K562 (cell line): Measurements from ENCODE around the gene RFNG. TPM values are rescaled to one million over a fixed set of nuclear protein-coding genes. Genes with fewer than 3 reads are reported as not detected.

Experiments
- BACH1 ChIP-seq: fragments of 200-800 bp; sonication (Bioruptor generic); IDR thresholded peaks from 2 replicates; pipeline ENCODE4 v1.6.1; 2016; ENCODE audit warnings: missing genetic modification characterization, missing compliant biosample characterization
- CHD1 ChIP-seq: fragments of 200-600 bp; sonication (generic); IDR thresholded peaks from one replicate; pipeline ENCODE4 v1.6.1; 2012; ENCODE audit warnings: mild to moderate bottlenecking, moderate library complexity, low read length, inconsistent platforms
- ESRRA ChIP-seq: fragments of 450-650 bp; IDR thresholded peaks from 2 replicates; pipeline ENCODE4 v1.6.1; 2014; ENCODE audit warnings: low read depth, mild to moderate bottlenecking, moderate library complexity, borderline replicate concordance
- EWSR1 ChIP-seq: fragments of 450-650 bp; IDR thresholded peaks from 2 replicates; pipeline ENCODE4 v1.6.1; 2018; ENCODE audit warnings: borderline replicate concordance, mild to moderate bottlenecking, low read depth, moderate library complexity; ENCODE audit not compliant: partially characterized antibody
- FOXK1 ChIP-seq: sonication (generic); formaldehyde crosslinking; IDR thresholded peaks from 2 replicates; pipeline ENCODE4 v1.8.0; 2022; ENCODE audit warnings: missing genetic modification reagents, mild to moderate bottlenecking, borderline replicate concordance
- HCFC1 ChIP-seq: IDR thresholded peaks from 2 replicates; pipeline ENCODE4 v1.6.1; 2012; ENCODE audit warnings: low read depth, low read length, improper control_type of control experiment
- KAT2B ChIP-seq: IDR thresholded peaks from one replicate; pipeline ENCODE4 v1.6.1; 2012; ENCODE audit warnings: low read depth, mild to moderate bottlenecking, control low read depth, inconsistent platforms, low read length, moderate library complexity
- NFE2 ChIP-seq: IDR thresholded peaks from 2 replicates; pipeline ENCODE4 v1.6.1; 2014; ENCODE audit warnings: antibody characterized with exemption, low read depth
- RBM17 ChIP-seq: fragments of 200-400 bp; formaldehyde crosslinking; IDR thresholded peaks from 2 replicates; pipeline ENCODE4 v1.6.1; 2017; ENCODE audit warnings: low read depth, mild to moderate bottlenecking, low read length, borderline replicate concordance
- SIX5 ChIP-seq, 2 experiments: IDR thresholded peaks; 2 replicates each; pipeline ENCODE4 v1.6.1; 2011; ENCODE audit warnings: low read length in 2 of 2, borderline replicate concordance in 1 of 2, low read depth in 1 of 2, mild to moderate bottlenecking in 1 of 2, moderate library complexity in 1 of 2; ENCODE audit not compliant: insufficient read depth in 1 of 2
- TBL1XR1 ChIP-seq, 2 experiments: IDR thresholded peaks; 2 replicates each; pipeline ENCODE4 v1.6.1; 2012; ENCODE audit warnings: improper control_type of control experiment in 2 of 2, low read length in 2 of 2, mild to moderate bottlenecking in 1 of 2
- YY1 ChIP-seq, 3 experiments: IDR thresholded peaks; 2 replicates each; pipeline ENCODE4 v1.6.1; 2011; ENCODE audit warnings: low read length in 2 of 3, mild to moderate bottlenecking in 2 of 3, moderate library complexity in 2 of 3, borderline replicate concordance in 1 of 3, control low read depth in 1 of 3, low read depth in 1 of 3; ENCODE audit not compliant: insufficient read depth in 3 of 3, insufficient replicate concordance in 2 of 3, control insufficient read depth in 1 of 3, insufficient read length in 1 of 3; ENCODE audit errors: extremely low read depth in 1 of 3
- polyA plus RNA-seq, 8 experiments: library from polyadenylated mRNA; depleted of rRNA in 4 of 8; stranded (reverse) in 5 of 8; unstranded in 3 of 8; fragments of >200 nt; fragmentation: Nextera tagmentation in 2 of 8; fragmentation: Illumina TruSeq in 1 of 8; extraction: Ambion mirVana in 2 of 8; extraction: Trizol in 1 of 8; gene quantifications; 2 replicates each; pipeline versions ENCODE4 v1.2.1 to v1.2.3, GENCODE V29; 2011 to 2014; ENCODE audit warnings: inconsistent platforms in 1 of 8, missing spikeins in 1 of 8
- total RNA-seq, 7 experiments: library from RNA; depleted of rRNA in 6 of 7; stranded (reverse); fragments of >200 nt in 6 of 7; fragmentation: Illumina TruSeq in 2 of 7; extraction: Trizol in 2 of 7; gene quantifications; 2 replicates each; pipeline versions ENCODE4 v1.2.1 to v1.2.3, GENCODE V29; 2011 to 2021; ENCODE audit warnings: low replicate concordance in 1 of 7
- TF ChIP-seq, protein P1 (sequence below), 2 experiments: IDR thresholded peaks; 2 replicates each; pipeline ENCODE4 v1.6.1; 2011; ENCODE audit warnings: borderline replicate concordance in 1 of 2, control low read depth in 1 of 2, low read depth in 1 of 2, low read length in 1 of 2, mild to moderate bottlenecking in 1 of 2, mixed read lengths in 1 of 2, moderate library complexity in 1 of 2; ENCODE audit not compliant: insufficient read depth in 1 of 2, insufficient read length in 1 of 2, poor library complexity in 1 of 2, severe bottlenecking in 1 of 2; ENCODE audit errors: extremely low read depth in 1 of 2
- TF ChIP-seq, protein P2 (sequence below): fragments of 250-450 bp; sonication (Bioruptor Pico); IDR thresholded peaks from 2 replicates; pipeline ENCODE4 v1.5.0; 2021
- TF ChIP-seq, protein P3 (sequence below): fragments of 250-450 bp; sonication (Bioruptor Pico); IDR thresholded peaks from 2 replicates; pipeline ENCODE4 v1.5.1; 2021; ENCODE audit warnings: mild to moderate bottlenecking
- TF ChIP-seq, protein P4 (sequence below), 2 experiments: fragments of 200-800 bp in 1 of 2; sonication (Bioruptor generic) in 1 of 2; sonication (generic) in 1 of 2; formaldehyde crosslinking in 1 of 2; IDR thresholded peaks in 1 of 2; conservative IDR thresholded peaks in 1 of 2; 2 replicates each; pipeline versions ENCODE4 v1.5.0 to v1.6.1; 2016 to 2020; ENCODE audit warnings: missing compliant biosample characterization in 1 of 2, missing genetic modification characterization in 1 of 2, missing genetic modification reagents in 1 of 2
- TF ChIP-seq, protein P5 (sequence below): sonication (generic); formaldehyde crosslinking; IDR thresholded peaks from 2 replicates; pipeline ENCODE4 v1.8.1; 2023; ENCODE audit warnings: mild to moderate bottlenecking, missing genetic modification reagents

The RFNG gene
- total and polyA plus RNA-seq, 9 of the 15 experiments (the other 6 are each of a cell fraction or from before 2014, with no cell fraction given), result 0.32 to 32.8 (median 9.5) TPM

DNA sequence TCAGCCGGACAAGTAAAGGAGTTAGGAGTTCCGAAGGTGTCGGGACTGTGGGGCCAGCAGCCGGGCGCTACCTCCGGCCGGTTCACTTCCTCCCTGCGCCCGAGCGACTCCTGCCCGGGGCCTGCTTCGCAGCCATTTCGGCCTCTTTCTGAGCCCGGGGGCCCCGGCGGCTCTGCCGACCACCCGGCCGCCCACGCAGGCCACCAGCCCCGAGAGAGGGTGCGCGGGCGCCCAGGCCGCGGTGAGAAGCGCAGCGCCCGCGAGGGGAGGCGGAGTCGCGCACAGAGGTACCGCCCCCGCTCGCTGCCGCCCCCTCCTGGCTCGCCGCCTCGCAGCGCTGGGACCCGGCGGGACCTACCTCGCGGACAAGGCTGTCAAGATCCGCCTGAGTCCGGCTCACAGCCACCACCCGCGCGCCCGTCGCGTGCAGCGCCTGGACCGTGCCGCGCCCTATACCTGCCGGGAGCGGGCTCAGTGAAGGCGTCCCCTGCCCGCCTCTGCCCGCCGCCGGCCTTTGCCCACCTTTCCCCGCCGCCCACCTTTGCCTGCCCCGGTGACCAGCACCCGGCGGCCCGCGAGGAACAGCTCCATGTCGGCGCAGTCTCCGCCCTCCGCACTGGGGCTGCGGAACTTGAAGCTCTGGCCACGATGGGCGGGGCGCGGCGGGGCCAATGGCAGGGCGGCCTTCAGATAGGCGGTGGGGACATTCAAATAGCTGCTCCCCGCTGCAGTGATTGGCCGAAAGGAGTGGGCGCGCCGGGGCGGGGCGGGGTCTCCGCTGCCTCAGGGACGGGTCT, 14.3 kb downstream of the RFNG start, which contains the start of gene DCXR (continued):
- TF ChIP-seq, protein P1, sequence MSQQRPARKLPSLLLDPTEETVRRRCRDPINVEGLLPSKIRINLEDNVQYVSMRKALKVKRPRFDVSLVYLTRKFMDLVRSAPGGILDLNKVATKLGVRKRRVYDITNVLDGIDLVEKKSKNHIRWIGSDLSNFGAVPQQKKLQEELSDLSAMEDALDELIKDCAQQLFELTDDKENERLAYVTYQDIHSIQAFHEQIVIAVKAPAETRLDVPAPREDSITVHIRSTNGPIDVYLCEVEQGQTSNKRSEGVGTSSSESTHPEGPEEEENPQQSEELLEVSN (IDR thresholded peaks at IDR 0.05; ENCODE audit: borderline replicate concordance in 1 of 2, extremely low read depth in 1 of 2, insufficient read depth in 1 of 2, insufficient read length in 1 of 2, low read depth in 1 of 2, low read length in 1 of 2, poor library complexity in 1 of 2, severe bottlenecking in 1 of 2), result peak; percentile 51 to 83
- TF ChIP-seq YY1 (IDR thresholded peaks at IDR 0.05; ENCODE audit: borderline replicate concordance in 1 of 3, control insufficient read depth in 1 of 3, extremely low read depth in 1 of 3, insufficient read depth in 3 of 3, insufficient read length in 1 of 3, insufficient replicate concordance in 2 of 3, low read depth in 1 of 3, low read length in 2 of 3) (peak in 1 of 3 experiments; percentile 80), KAT2B (no peak), HCFC1 (peak; percentile 18; the same call in 1 of the 2 replicates), RBM17 (no peak), CHD1 (peak; percentile 60), TBL1XR1 (IDR thresholded peaks at IDR 0.05; ENCODE audit: low read length in 2 of 2) (no peak), EWSR1 (no peak), BACH1 (tag) (no peak), FOXK1 (CRISPR knock-in tag) (no peak), ESRRA (peak; percentile 65; the same call in 1 of the 2 replicates), NFE2 (no peak), SIX5 (IDR thresholded peaks at IDR 0.05; ENCODE audit: borderline replicate concordance in 1 of 2, insufficient read depth in 1 of 2, low read depth in 1 of 2, low read length in 2 of 2) (no peak)
- TF ChIP-seq, protein P2, sequence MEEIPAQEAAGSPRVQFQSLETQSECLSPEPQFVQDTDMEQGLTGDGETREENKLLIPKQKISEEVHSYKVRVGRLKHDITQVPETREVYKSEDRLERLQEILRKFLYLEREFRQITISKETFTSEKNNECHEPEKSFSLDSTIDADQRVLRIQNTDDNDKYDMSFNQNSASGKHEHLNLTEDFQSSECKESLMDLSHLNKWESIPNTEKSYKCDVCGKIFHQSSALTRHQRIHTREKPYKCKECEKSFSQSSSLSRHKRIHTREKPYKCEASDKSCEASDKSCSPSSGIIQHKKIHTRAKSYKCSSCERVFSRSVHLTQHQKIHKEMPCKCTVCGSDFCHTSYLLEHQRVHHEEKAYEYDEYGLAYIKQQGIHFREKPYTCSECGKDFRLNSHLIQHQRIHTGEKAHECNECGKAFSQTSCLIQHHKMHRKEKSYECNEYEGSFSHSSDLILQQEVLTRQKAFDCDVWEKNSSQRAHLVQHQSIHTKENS (CRISPR knock-in tag), result no peak
- TF ChIP-seq, protein P3, sequence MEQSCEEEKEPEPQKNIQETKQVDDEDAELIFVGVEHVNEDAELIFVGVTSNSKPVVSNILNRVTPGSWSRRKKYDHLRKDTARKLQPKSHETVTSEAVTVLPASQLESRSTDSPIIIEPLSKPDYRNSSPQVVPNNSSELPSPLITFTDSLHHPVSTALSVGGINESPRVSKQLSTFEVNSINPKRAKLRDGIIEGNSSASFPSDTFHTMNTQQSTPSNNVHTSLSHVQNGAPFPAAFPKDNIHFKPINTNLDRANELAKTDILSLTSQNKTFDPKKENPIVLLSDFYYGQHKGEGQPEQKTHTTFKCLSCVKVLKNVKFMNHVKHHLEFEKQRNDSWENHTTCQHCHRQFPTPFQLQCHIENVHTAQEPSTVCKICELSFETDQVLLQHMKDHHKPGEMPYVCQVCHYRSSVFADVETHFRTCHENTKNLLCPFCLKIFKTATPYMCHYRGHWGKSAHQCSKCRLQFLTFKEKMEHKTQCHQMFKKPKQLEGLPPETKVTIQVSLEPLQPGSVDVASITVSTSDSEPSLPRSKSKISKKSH (CRISPR knock-in tag), result no peak
- TF ChIP-seq, protein P4, sequence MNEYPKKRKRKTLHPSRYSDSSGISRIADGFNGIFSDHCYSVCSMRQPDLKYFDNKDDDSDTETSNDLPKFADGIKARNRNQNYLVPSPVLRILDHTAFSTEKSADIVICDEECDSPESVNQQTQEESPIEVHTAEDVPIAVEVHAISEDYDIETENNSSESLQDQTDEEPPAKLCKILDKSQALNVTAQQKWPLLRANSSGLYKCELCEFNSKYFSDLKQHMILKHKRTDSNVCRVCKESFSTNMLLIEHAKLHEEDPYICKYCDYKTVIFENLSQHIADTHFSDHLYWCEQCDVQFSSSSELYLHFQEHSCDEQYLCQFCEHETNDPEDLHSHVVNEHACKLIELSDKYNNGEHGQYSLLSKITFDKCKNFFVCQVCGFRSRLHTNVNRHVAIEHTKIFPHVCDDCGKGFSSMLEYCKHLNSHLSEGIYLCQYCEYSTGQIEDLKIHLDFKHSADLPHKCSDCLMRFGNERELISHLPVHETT (CRISPR knock-in tag; conservative IDR thresholded peaks at IDR 0.05 in 1 of 2, IDR thresholded peaks at IDR 0.05 in 1 of 2), result peak in 1 of 2 experiments; percentile 40; a peak in 1 of 4 replicates
- TF ChIP-seq, protein P5, sequence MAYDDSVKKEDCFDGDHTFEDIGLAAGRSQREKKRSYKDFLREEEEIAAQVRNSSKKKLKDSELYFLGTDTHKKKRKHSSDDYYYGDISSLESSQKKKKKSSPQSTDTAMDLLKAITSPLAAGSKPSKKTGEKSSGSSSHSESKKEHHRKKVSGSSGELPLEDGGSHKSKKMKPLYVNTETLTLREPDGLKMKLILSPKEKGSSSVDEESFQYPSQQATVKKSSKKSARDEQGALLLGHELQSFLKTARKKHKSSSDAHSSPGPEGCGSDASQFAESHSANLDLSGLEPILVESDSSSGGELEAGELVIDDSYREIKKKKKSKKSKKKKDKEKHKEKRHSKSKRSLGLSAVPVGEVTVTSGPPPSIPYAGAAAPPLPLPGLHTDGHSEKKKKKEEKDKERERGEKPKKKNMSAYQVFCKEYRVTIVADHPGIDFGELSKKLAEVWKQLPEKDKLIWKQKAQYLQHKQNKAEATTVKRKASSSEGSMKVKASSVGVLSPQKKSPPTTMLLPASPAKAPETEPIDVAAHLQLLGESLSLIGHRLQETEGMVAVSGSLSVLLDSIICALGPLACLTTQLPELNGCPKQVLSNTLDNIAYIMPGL (CRISPR knock-in tag), result peak; percentile 98
